OCI-LY1 (cell line): ENCODE data around the gene SUSD1.
"Not testable (repeated sequence)": the region's sequence is repeated elsewhere in the genome, so short reads cannot be mapped to it uniquely, and the experiment has no call there.

Experiments used
- H2AFZ ChIP-seq: fragments of 200-600 bp; sonication (generic), shearing (Covaris generic); 2 replicates; pipeline ENCODE4 v1.6.0; 2014; ENCODE audit warnings: antibody characterized with exemption, mild to moderate bottlenecking, low read length
- H3F3A ChIP-seq: fragments of 200-600 bp; sonication (generic), shearing (Covaris generic); 2 replicates; pipeline ENCODE4 v1.6.0; 2014; ENCODE audit warnings: mild to moderate bottlenecking, antibody characterized with exemption, low read length, moderate library complexity; ENCODE audit not compliant: insufficient read depth
- H3K27ac ChIP-seq: fragments of 200-600 bp; sonication (generic); 2 replicates; pipeline ENCODE4 v1.5.1; 2014; ENCODE audit warnings: low read length, mixed run types, mild to moderate bottlenecking, low read depth; ENCODE audit not compliant: poor library complexity, severe bottlenecking
- H3K27me3 ChIP-seq: fragments of 200-600 bp; sonication (generic); 2 replicates; pipeline ENCODE4 v1.6.0; 2014; ENCODE audit warnings: antibody characterized with exemption, mild to moderate bottlenecking, low read length, moderate library complexity; ENCODE audit not compliant: insufficient read depth
- H3K36me3 ChIP-seq: fragments of 200-600 bp; sonication (generic); 2 replicates; pipeline ENCODE4 v1.6.1; 2014; ENCODE audit warnings: mild to moderate bottlenecking, antibody characterized with exemption, low read length, moderate library complexity, mixed read lengths; ENCODE audit not compliant: insufficient read depth
- H3K4me1 ChIP-seq: fragments of 200-600 bp; sonication (generic); 2 replicates; pipeline ENCODE4 v1.5.1; 2014; ENCODE audit warnings: mild to moderate bottlenecking, low read length, moderate library complexity; ENCODE audit not compliant: insufficient read depth, severe bottlenecking
- H3K4me2 ChIP-seq: fragments of 200-600 bp; sonication (generic), shearing (Covaris generic); 2 replicates; pipeline ENCODE4 v1.6.1; 2014; ENCODE audit warnings: low read length
- H3K4me3 ChIP-seq: fragments of 200-600 bp; sonication (generic); 2 replicates; pipeline ENCODE4 v1.5.1; 2014; ENCODE audit warnings: low read length, low read depth, mild to moderate bottlenecking, mixed read lengths; ENCODE audit not compliant: poor library complexity, severe bottlenecking
- H3K79me2 ChIP-seq: fragments of 200-600 bp; shearing (Covaris generic); 2 replicates; pipeline ENCODE4 v1.6.1; 2016; ENCODE audit warnings: mixed run types, low read length, mixed read lengths; ENCODE audit not compliant: insufficient read depth
- H3K9ac ChIP-seq: fragments of 200-600 bp; sonication (generic), shearing (Covaris generic); 2 replicates; pipeline ENCODE4 v1.6.1; 2014; ENCODE audit warnings: mild to moderate bottlenecking, low read length, mixed read lengths
- H3K9me2 ChIP-seq: fragments of 200-600 bp; sonication (generic), shearing (Covaris generic); 2 replicates; pipeline ENCODE4 v1.6.1; 2014; ENCODE audit warnings: low read depth, mild to moderate bottlenecking, low read length, mixed read lengths
- H3K9me3 ChIP-seq: fragments of 200-600 bp; shearing (Covaris generic); 2 replicates; pipeline ENCODE4 v1.6.1; 2014; ENCODE audit warnings: low read length, mixed read lengths
- H4K20me1 ChIP-seq: fragments of 200-600 bp; sonication (generic), shearing (Covaris generic); 2 replicates; pipeline ENCODE4 v1.6.0; 2016; ENCODE audit warnings: mild to moderate bottlenecking, low read length; ENCODE audit not compliant: insufficient read depth
- EZH2 ChIP-seq: fragments of 200-600 bp; sonication (generic), shearing (Covaris generic); IDR thresholded peaks from 2 replicates; pipeline ENCODE4 v1.8.0; 2017; ENCODE audit warnings: borderline replicate concordance, mixed run types, mild to moderate bottlenecking, antibody characterized with exemption, low read length, moderate library complexity, mixed read lengths
- TF ChIP-seq, protein P1 (sequence below): fragments of 200-600 bp; sonication (generic), shearing (Covaris generic); IDR thresholded peaks from 2 replicates; pipeline ENCODE4 v1.5.1; 2017; ENCODE audit warnings: mild to moderate bottlenecking, antibody characterized with exemption, low read length, moderate library complexity, mixed read lengths

The SUSD1 gene

DNA sequence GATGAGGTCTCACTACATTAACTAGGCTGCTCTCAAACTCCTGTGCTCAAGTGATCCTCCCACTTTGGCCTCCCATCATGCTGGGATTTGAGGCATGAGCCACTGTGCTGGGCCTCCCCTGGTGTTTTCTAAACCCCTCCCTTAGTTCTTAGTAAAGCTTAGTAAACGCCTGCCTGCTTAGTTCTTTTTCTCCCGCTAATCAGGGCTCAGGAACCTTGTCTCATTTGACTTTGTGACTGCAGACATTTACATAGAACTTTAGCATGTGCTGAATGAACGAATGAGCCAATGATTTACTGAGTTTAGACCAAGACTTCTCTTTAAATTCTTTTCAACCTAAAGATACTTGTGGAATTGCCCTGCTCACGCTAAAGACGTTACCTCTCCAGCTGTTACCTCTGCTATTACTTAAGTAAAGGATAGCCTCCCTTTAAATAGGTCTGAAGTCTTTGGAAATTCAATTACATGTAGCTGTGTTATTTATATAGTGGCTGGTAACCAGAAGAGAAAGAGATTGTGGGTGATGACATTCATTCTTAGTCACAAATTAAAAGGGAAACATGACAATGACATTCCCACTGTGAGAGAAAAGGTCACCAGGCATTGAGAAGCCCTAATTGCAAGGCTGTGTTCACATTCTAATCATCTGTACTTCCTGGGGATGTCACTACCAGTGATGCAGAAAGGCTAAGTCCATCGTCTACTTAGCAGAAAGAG lies 18.6 kb upstream of the SUSD1 start:
- TF ChIP-seq EZH2: no peak
- no peak overlapping the region for H3K27ac ChIP-seq
- no peaks in the 10 kb centered on the region for H3K9me3 ChIP-seq
- no peak overlapping the region for H2AFZ ChIP-seq
- no peaks in the 10 kb centered on the region for H3K4me1 ChIP-seq
- H3F3A ChIP-seq: no peaks in the 10 kb centered on the region
- no peak overlapping the region for H3K9ac ChIP-seq
- no peaks in the 10 kb centered on the region for H4K20me1 ChIP-seq
- H3K36me3 ChIP-seq: no peaks in the 10 kb centered on the region
- no peaks in the 10 kb centered on the region for H3K79me2 ChIP-seq
- no peak overlapping the region for H3K4me2 ChIP-seq
- no peaks in the 10 kb centered on the region for H3K27me3 ChIP-seq
- H3K9me2 ChIP-seq: no peaks in the 10 kb centered on the region
- no peak overlapping the region for H3K4me3 ChIP-seq

DNA sequence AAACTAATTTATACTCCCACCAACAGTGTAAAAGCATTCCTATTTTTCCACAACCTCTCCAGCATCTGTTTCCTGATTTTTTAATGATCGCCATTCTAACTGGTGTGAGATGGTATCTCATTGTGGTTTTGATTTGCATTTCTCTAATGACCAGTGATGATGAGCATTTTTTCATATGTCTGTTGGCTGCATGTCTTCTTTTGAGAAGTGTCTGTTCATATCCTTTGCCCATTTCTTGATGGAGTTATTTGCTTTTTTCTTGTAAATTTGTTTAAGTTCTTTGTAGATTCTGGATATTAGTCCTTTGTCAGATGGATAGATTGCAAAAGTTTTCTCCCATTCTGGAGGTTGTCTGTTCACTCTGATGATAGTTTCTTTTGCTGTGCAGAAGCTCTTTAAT lies 15.2 kb upstream of the SUSD1 start:
- H3K9ac ChIP-seq, H3K4me2 ChIP-seq, H3K9me3 ChIP-seq, H2AFZ ChIP-seq, H4K20me1 ChIP-seq, H3F3A ChIP-seq, H3K9me2 ChIP-seq, H3K4me3 ChIP-seq, H3K36me3 ChIP-seq, H3K79me2 ChIP-seq, H3K27ac ChIP-seq, H3K4me1 ChIP-seq, H3K27me3 ChIP-seq: not testable (repeated sequence)

DNA sequence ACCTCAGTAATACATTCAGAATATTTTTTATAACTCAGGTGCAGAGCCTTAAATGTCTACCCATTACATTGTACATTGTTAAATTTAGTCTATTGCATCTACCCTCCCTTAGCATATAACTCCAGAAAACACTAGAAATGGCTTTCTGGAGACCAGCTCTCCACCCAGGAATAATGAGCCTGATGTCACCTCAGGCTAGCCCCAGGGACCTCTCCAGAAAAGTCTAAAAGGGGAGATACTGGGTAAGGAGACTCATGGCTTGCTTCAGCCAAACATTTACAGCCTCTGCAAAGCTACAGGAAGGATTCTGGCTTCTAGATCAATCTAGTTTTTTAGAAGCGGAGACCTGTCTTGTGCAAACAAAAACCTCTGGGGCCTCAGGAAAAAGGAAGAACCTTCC lies 13.8 kb upstream of the SUSD1 start:
- H3K9ac ChIP-seq: no peak overlapping the region
- no peak overlapping the region for H3K27ac ChIP-seq
- no peak overlapping the region for H3K4me2 ChIP-seq
- H3F3A ChIP-seq: no peaks in the 10 kb centered on the region
- no peaks in the 10 kb centered on the region for H3K36me3 ChIP-seq
- H3K9me2 ChIP-seq: no peaks in the 10 kb centered on the region
- H2AFZ ChIP-seq: no peak overlapping the region
- no peak for TF ChIP-seq EZH2
- TF ChIP-seq, protein P1, sequence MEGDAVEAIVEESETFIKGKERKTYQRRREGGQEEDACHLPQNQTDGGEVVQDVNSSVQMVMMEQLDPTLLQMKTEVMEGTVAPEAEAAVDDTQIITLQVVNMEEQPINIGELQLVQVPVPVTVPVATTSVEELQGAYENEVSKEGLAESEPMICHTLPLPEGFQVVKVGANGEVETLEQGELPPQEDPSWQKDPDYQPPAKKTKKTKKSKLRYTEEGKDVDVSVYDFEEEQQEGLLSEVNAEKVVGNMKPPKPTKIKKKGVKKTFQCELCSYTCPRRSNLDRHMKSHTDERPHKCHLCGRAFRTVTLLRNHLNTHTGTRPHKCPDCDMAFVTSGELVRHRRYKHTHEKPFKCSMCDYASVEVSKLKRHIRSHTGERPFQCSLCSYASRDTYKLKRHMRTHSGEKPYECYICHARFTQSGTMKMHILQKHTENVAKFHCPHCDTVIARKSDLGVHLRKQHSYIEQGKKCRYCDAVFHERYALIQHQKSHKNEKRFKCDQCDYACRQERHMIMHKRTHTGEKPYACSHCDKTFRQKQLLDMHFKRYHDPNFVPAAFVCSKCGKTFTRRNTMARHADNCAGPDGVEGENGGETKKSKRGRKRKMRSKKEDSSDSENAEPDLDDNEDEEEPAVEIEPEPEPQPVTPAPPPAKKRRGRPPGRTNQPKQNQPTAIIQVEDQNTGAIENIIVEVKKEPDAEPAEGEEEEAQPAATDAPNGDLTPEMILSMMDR: no peak
- no peak overlapping the region for H3K4me3 ChIP-seq
- no peaks in the 10 kb centered on the region for H3K79me2 ChIP-seq
- no peaks in the 10 kb centered on the region for H4K20me1 ChIP-seq
- no peaks in the 10 kb centered on the region for H3K9me3 ChIP-seq
- no peaks in the 10 kb centered on the region for H3K4me1 ChIP-seq
- no peaks in the 10 kb centered on the region for H3K27me3 ChIP-seq

DNA sequence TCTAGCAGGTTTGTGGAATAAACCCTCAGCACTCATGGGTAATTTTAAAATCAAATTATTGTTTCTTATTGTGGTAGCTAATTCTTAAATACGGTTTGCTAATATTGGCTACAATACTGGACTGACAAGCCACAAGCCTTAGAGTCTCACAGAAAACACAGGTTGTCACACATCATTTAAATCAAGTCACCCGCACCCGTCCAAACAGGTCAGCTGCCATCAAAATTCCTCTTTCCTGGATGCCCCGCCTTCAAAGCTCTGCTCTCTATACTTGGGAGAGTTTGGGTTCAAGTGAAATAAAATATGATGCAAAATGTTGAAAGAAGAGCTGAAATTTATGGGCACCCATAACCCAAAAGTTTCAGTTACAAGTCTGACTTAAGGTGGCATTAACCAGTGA lies 12.3 kb upstream of the SUSD1 start:
- H3K4me1 ChIP-seq: no peaks in the 10 kb centered on the region
- H3F3A ChIP-seq: no peaks in the 10 kb centered on the region
- H3K4me3 ChIP-seq: no peak overlapping the region
- H3K9me2 ChIP-seq: no peaks in the 10 kb centered on the region
- TF ChIP-seq, protein P1: no peak
- no peaks in the 10 kb centered on the region; the same call in 1 of the 2 replicates for H3K36me3 ChIP-seq
- no peak overlapping the region for H3K9ac ChIP-seq
- H3K27ac ChIP-seq: no peak overlapping the region
- H3K27me3 ChIP-seq: peaks cover 4% of the 10 kb centered on the region; the same call in 1 of the 2 replicates
- H2AFZ ChIP-seq: no peak overlapping the region
- H3K79me2 ChIP-seq: no peaks in the 10 kb centered on the region
- no peak overlapping the region for H3K4me2 ChIP-seq
- H4K20me1 ChIP-seq: no peaks in the 10 kb centered on the region
- no peaks in the 10 kb centered on the region for H3K9me3 ChIP-seq
